Parathyroid adenoma (tissue), 2 donors: ENCODE data around the gene FBH1.

ENCODE experiments used
- H2AFZ ChIP-seq: fragments of 300-600 bp; sonication (generic); one replicate; pipeline ENCODE4 v1.7.0; 2017; ENCODE audit warnings: antibody characterized with exemption, mild to moderate bottlenecking
- H3K27ac ChIP-seq: fragments of 300-600 bp; sonication (generic); one replicate; pipeline ENCODE4 v1.7.0; 2017
- H3K27me3 ChIP-seq: fragments of 300-600 bp; sonication (generic); one replicate; pipeline ENCODE4 v1.7.0; 2017; ENCODE audit warnings: low read length; ENCODE audit not compliant: control insufficient read depth, insufficient read depth
- H3K36me3 ChIP-seq: fragments of 300-600 bp; sonication (generic); one replicate; pipeline ENCODE4 v1.7.0; 2017; ENCODE audit warnings: low read length; ENCODE audit not compliant: control insufficient read depth, insufficient read depth
- H3K4me1 ChIP-seq: fragments of 300-600 bp; sonication (generic); one replicate; pipeline ENCODE4 v1.7.0; 2017; ENCODE audit warnings: control low read depth
- H3K4me2 ChIP-seq: fragments of 300-600 bp; sonication (generic); one replicate; pipeline ENCODE4 v1.7.0; 2017; ENCODE audit warnings: low read length
- H3K4me3 ChIP-seq: fragments of 300-600 bp; sonication (generic); one replicate; pipeline ENCODE4 v1.7.0; 2017; ENCODE audit warnings: low read depth, low read length
- H3K79me2 ChIP-seq: fragments of 300-600 bp; sonication (generic); one replicate; pipeline ENCODE4 v1.7.0; 2017; ENCODE audit warnings: control low read depth
- H3K9ac ChIP-seq: fragments of 300-600 bp; sonication (generic); one replicate; pipeline ENCODE4 v1.7.0; 2017; ENCODE audit warnings: mild to moderate bottlenecking
- H3K9me3 ChIP-seq: fragments of 300-600 bp; sonication (generic); one replicate; pipeline ENCODE4 v1.7.0; 2017; ENCODE audit warnings: low read length; ENCODE audit not compliant: control insufficient read depth
- TF ChIP-seq, protein P1 (sequence below): fragments of 300-600 bp; sonication (generic); IDR thresholded peaks from one replicate; pipeline ENCODE4 v1.7.0; 2017; ENCODE audit warnings: antibody characterized with exemption, mild to moderate bottlenecking
- donor health status: primary hyperparathyroidism.

The FBH1 gene

DNA sequence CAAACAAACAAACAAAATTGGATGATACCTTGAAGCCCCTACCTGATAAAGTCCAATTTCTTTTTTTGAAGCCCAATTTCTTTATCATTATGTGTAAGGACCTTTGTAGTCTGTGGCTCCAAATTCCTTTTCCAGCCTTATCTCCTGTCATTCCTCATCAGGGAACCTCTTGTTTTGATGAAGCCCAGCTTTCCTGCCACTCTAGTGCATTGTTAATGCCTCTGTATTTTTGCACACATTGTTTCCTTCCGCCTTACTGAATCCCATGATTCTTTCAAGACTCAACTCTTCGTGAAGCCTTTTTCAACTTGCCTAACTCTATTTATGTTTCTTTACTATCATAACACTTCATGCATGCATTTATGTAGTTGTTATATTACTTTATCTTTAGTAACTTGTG is 3.3 kb downstream of the FBH1 start:
- Histone ChIP-seq H3K4me1 (peaks cover 4% of the 10 kb centered on the region), H3K36me3 (no peaks in the 10 kb centered on the region), H3K9ac (no peak overlapping the region)

DNA sequence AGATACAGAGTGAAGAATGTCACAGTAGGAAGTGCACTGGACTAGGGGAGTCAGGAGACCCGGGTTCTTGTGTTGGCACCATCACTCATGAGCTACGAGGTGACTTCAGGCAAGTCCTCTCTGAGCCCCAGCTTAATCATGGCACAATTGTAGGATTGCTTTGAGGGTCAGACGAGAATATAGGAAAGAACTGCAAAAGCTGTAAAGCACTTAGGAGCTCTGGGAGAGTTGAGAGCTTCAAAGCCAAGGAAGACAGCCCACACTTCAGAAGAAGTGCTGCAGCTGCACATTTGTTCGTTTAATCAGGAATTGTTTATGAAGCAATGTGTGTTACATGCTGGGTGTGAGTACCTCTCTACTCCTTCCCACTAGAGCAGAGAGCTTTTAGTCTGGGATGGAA is 4.4 kb downstream of the FBH1 start:
- Histone ChIP-seq H3K27ac (no peak overlapping the region), H3K27me3 (no peaks in the 10 kb centered on the region), H3K36me3 (no peaks in the 10 kb centered on the region), H3K4me1 (peaks cover 4% of the 10 kb centered on the region), H3K9ac (no peak overlapping the region), H3K9me3 (no peaks in the 10 kb centered on the region), H3K79me2 (peaks cover 33% of the 10 kb centered on the region), H3K4me3 (no peak overlapping the region), H3K4me2 (no peak overlapping the region), H2AFZ (no peak overlapping the region)
- TF ChIP-seq, protein P1, sequence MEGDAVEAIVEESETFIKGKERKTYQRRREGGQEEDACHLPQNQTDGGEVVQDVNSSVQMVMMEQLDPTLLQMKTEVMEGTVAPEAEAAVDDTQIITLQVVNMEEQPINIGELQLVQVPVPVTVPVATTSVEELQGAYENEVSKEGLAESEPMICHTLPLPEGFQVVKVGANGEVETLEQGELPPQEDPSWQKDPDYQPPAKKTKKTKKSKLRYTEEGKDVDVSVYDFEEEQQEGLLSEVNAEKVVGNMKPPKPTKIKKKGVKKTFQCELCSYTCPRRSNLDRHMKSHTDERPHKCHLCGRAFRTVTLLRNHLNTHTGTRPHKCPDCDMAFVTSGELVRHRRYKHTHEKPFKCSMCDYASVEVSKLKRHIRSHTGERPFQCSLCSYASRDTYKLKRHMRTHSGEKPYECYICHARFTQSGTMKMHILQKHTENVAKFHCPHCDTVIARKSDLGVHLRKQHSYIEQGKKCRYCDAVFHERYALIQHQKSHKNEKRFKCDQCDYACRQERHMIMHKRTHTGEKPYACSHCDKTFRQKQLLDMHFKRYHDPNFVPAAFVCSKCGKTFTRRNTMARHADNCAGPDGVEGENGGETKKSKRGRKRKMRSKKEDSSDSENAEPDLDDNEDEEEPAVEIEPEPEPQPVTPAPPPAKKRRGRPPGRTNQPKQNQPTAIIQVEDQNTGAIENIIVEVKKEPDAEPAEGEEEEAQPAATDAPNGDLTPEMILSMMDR = no peak

More for the DNA sequence above, 3.3 kb downstream of the FBH1 start:
- no peaks in the 10 kb centered on the region for H3K9me3 ChIP-seq
- no peaks in the 10 kb centered on the region for H3K27me3 ChIP-seq
- H3K4me2 ChIP-seq = no peak overlapping the region
- no peak overlapping the region for H3K4me3 ChIP-seq
- no peak overlapping the region for H3K27ac ChIP-seq
- H2AFZ ChIP-seq = no peak overlapping the region
- peaks cover 27% of the 10 kb centered on the region for H3K79me2 ChIP-seq
- TF ChIP-seq, protein P1 = no peak

DNA sequence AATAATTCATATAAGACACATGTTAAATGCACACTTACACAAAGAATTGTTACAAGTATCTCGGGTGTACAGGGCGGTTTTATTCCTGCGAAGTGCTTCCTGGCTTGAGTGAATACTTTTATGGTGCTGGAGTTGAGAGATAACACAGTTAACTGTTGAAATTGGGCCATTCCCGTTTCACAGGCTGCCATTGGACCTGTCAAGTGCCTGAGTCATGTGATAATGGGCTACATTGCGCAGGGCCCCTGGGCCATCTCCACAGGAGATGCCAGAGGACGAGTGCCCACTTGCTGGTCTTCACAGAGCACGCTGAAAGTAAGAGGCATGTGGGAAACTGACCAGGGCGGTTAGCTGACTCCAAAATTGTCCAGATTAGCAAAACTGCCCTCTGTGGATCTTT is 4.8 kb downstream of the FBH1 start:
- Histone ChIP-seq H3K4me1 (peaks cover 4% of the 10 kb centered on the region), H3K9ac (no peak overlapping the region), H3K27me3 (no peaks in the 10 kb centered on the region), H3K79me2 (peaks cover 33% of the 10 kb centered on the region), H2AFZ (no peak overlapping the region), H3K27ac (no peak overlapping the region), H3K9me3 (no peaks in the 10 kb centered on the region), H3K36me3 (no peaks in the 10 kb centered on the region), H3K4me2 (no peak overlapping the region), H3K4me3 (no peak overlapping the region)
- TF ChIP-seq, protein P1 = no peak

DNA sequence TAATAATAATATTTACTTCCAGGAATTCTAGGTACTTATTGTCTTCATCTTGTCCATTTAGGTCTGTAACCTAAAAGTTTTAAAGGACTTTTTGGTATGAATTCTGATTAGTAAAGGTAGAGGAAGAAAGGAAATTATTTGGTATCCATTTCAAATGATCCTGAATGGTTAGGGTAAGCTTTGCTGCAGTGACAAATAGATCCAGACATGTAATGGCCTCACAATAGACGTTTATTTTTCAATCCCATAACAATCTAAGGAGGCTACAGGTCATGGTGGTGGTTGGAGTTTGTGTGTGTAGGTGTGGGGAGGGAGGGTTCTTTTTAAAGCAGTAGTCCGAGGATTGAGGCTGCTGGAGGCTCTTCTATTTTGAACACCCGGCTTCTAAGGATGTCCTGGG is 5.3 kb downstream of the FBH1 start:
- Histone ChIP-seq H3K4me1 (peaks cover 4% of the 10 kb centered on the region), H3K4me2 (no peak overlapping the region), H2AFZ (no peak overlapping the region), H3K27ac (no peak overlapping the region), H3K9me3 (no peaks in the 10 kb centered on the region), H3K79me2 (peaks cover 35% of the 10 kb centered on the region), H3K9ac (no peak overlapping the region), H3K4me3 (no peak overlapping the region), H3K27me3 (no peaks in the 10 kb centered on the region), H3K36me3 (no peaks in the 10 kb centered on the region)
- TF ChIP-seq, protein P1 = no peak

DNA sequence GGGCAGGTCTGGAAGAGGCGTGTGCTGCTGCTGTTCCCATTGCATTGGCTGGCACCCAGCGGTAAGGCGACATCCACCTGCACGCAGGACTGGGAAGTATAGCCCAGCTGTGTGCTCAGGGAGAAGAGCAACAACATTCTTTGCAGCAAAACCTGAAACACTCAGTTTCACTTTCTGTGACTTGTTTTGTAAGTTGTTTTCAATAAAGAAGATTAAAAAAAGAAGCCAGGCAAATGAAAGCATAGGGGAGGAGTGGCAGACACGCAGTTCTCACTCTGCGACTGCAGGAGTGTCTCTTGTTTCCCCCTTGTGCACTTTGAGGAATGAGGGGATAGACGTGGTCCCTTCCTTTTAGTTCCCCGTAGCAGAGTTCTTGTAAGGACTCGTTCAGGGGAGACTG is 5.8 kb downstream of the FBH1 start:
- H3K9me3 ChIP-seq = no peaks in the 10 kb centered on the region
- no peak overlapping the region for H3K4me2 ChIP-seq
- H3K9ac ChIP-seq = no peak overlapping the region
- H3K27me3 ChIP-seq = no peaks in the 10 kb centered on the region
- no peak overlapping the region for H3K4me3 ChIP-seq
- no peaks in the 10 kb centered on the region for H3K36me3 ChIP-seq
- H3K4me1 ChIP-seq = peaks cover 4% of the 10 kb centered on the region
- H2AFZ ChIP-seq = no peak overlapping the region
- H3K79me2 ChIP-seq = peaks cover 33% of the 10 kb centered on the region
- H3K27ac ChIP-seq = no peak overlapping the region
- TF ChIP-seq, protein P1 = no peak
